Fibroblast of skin of right biceps (primary cell): Measurements from ENCODE around the gene OSCAR.
"Not testable (repeated sequence)": the region's sequence is repeated elsewhere in the genome, so short reads cannot be mapped to it uniquely, and the experiment has no call there.

Source experiments
- DNase-seq: peaks from one replicate; pipeline ENCODE4 v3.0.0-alpha.2; 2013

Gene OSCAR

GRCh38 chr19:54124393-54124792 is 23.8 kb upstream of the OSCAR start:
- DNase-seq, result no peak

GRCh38 chr19:54123682-54124081 is 23.1 kb upstream of the OSCAR start:
- DNase-seq, result no peak

DNA sequence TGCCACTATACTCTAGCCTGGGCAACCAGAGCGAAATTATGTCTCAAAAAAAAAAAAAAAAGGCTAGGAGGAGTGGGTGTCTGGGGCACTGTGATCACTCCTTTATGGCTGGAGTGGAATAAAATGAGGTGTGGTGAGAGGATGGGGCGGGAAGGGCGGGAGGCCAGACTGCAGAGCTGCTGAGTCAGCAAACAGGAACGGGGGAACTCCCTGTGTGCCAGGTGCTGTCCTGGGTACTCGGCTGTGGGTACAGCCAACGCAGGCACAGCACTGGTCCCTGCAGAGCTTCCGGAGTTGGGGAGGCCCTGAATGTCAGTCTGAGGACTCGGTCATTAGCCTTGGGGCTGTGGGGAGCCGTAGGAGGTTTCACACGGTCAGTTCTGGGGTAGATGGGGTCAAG is 20.7 kb upstream of the OSCAR start:
- no peak for DNase-seq

DNA sequence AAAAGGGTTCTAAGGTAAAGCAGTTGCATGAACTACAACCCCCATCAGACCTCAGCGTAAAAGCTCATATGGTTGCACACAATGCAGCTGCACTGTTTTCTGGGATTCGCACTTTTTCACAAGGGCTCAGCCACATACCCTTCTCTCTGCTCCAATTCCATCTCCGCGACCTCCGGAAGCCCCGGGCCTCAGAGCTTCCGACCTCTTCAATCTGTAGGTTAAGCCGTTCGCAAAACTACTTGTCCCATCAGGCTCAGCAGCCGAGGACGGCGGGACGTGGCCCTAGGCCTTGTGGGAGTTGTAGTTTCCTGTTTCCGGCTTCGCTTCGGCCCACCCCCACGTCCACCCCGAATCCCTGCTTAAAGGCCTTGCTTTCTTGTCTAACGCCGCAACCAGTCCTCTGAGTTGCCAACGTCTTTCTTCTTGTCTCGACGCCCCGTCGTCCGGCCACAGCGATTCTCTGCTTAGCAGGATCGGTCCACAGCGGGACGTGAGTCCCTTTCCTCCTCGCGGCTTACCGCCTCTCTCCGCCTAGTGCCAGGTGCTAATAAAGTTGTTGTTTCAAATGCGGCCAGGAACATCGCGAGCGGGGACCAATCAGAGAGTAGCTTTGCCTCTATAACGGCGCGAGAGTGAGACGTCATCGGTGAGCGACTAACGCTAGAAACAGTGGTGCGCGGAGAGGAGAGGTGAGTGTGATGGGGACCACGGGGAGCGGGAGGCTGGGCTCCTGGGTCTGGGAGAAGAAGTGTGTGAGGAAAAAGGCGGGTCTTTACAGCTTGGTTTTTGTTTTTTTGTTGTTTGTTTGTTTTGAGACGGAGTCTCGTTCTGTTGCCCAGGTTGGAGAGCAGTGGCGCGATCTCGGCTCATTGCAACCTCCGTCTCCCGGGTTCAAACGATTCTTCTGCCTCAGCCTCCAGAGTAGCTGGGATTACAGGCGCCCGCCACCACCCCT is 14.8 kb upstream of the OSCAR start, which contains the start of the genes PRPF31 and TFPT:
TSS of gene PRPF31 (plus strand) at position 646 of the 955 bp plus-strand sequence. CDS start 2,525 bp downstream, outside the sequence.
TSS of gene TFPT (minus strand) at position 549 of the 955 bp plus-strand sequence. CDS start at position 161, 388 bp downstream.
- peak; percentile 99 for DNase-seq

GRCh38 chr19:54114340-54115108 is 13.9 kb upstream of the OSCAR start:
- peak; percentile 19 for DNase-seq

GRCh38 chr19:54109651-54110050 is 9.0 kb upstream of the OSCAR start:
- DNase-seq, result no peak

- DNase-seq, result no peak
These were observed 7.9 kb upstream of the OSCAR start for GRCh38 chr19:54108496-54108895.

DNA sequence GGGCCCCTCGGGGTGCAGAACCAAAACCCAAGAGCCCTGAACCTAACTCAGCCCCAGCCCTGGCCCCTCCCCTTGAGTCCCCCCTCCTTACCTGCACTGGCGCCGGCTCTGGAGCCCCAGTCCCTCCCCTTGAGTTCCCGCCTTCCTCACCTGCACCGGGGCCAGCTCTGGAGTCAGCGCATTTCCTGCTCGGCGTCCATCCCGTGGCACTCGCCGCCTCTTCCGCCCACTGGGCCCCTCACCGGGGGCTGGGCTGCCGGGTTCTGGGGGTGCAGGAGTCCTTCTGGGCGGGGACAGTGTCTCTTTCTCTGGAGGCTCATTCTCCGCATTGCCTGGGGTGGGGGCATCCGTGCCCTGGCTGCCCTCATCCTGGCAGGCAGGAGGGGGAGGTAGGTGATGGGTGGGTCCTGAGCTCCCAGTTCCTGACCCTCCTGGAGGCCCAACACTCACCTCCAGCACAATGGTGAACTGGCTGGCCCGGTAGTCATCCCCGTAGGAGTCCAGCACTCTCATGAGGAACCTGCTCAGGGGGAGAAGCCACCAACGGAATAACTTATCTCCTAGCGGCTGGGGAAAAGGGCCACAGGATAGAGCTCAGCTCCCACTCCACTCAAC is 7.4 kb upstream of the OSCAR start:
- no peak for DNase-seq

DNA sequence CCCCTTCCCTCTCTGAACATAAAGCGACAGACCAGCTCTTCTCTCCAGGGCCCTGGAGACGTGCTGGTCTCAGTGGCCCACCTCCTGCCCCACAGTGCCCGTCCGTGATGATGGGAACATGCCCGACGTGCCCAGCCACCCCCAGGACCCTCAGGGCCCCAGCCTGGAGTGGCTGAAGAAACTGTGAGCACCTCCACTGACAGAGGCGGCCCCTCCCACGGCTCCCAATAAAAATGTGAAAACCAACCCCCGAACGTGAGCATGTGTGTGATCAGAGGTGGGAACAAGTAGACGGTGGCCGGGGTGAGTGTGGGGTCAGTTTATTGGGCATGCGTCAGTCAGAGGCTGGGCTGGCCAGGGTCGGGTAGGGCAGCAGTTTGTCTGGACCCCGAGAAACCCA is 6.1 kb upstream of the OSCAR start:
- no peak for DNase-seq

- DNase-seq, result no peak
These were observed 5.2 kb upstream of the OSCAR start for GRCh38 chr19:54105796-54106195.

- DNase-seq, result no peak
These were observed 4.6 kb upstream of the OSCAR start for GRCh38 chr19:54104998-54105715.

DNA sequence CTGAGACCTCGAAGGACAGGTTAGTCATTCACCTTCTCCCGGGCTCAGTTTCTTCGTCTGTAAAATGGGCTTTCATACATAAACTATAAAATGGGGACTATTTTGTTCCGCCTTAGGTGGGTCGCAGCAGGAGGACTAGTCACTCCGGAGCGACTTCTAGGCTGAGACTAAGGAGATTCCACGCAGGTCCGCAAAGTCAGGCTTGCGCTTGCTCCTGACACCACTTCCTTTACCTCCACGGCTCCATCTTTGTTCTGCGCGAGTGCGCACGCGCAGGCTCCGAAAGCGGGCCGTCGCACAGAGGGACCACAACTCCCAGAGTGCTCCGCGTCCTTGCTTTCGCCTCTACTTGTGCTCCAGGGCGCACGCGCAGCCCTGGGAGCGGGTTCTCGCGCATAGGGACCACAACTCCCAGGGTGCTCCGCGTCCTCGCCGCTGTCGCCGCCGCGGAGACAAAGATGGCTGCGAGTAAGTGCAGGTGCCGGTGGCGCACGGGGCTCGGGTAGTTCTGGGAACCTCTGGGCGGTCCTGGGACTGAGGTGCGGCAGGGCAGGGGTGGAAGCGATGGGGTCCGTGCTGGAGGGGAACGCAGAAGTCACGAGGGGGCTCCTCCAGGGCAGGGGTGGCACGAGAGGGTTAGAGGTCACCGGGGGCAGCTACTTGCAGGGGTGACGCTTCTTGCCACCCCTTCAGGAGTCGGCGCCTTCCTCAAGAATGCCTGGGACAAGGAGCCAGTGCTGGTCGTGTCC is 2.0 kb upstream of the OSCAR start, which contains the start of gene NDUFA3:
TSS of gene NDUFA3 (plus strand) at position 435 of the 749 bp plus-strand sequence. CDS start at position 459, 24 bp downstream.
- DNase-seq, result peak; percentile 98

DNA sequence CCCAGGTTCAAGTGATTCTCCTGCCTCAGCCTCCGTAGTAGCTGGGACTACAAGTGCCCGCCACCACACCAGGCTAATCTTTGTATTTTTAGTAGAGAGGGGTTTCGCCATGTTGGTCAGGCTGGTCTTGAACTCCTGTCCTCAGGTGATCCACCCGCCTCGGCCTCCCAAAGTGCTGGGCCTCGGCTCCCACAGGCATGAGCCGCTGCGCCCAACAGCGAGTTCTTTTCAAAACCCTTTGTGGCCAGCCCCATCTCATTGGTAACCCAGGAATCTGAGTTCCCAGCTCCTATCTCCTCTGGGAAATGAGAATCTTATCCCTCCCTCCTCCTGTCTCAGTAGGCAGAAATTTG is 724 bp downstream of the OSCAR start:
- DNase-seq, result not testable (repeated sequence)

DNA sequence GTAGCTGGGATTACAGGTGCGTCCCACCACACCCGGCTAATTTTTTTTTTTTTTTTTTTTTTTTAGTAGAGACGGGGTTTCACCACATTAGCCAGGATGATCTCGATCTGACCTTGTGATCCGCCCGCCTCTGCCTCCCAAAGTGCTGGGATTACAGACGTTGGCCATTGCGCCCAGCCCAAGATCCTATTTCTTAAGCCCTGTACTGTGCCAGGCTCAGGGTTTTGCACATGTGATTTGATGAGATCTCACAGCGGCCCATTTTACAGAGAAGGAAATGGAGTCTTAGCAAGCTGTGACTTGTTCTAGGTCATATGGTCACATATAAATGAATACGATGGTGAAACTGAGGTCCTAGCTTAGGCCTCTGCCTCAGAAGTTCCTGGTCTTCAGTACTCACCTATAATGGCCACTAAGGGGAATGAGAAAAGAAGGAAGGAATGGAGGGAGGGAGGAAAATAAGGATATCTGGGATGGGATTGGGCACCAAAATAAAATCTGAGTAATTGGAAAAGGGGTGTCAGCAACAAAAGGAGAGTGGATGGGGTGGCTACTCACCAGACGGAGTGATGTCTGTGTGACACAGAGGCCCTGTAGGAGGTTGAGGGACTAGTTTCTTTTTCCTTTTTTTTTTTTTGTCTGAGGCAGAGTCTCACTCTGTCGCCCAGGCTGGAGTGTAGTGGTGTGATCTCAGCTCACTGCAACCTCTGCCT is 1.3 kb downstream of the OSCAR start:
- DNase-seq, result no peak

GRCh38 chr19:54096617-54097106 is 3.9 kb downstream of the OSCAR start:
- peak; percentile 60 for DNase-seq

GRCh38 chr19:54095859-54096616 is 4.6 kb downstream of the OSCAR start:
- DNase-seq, result peak; percentile 58

DNA sequence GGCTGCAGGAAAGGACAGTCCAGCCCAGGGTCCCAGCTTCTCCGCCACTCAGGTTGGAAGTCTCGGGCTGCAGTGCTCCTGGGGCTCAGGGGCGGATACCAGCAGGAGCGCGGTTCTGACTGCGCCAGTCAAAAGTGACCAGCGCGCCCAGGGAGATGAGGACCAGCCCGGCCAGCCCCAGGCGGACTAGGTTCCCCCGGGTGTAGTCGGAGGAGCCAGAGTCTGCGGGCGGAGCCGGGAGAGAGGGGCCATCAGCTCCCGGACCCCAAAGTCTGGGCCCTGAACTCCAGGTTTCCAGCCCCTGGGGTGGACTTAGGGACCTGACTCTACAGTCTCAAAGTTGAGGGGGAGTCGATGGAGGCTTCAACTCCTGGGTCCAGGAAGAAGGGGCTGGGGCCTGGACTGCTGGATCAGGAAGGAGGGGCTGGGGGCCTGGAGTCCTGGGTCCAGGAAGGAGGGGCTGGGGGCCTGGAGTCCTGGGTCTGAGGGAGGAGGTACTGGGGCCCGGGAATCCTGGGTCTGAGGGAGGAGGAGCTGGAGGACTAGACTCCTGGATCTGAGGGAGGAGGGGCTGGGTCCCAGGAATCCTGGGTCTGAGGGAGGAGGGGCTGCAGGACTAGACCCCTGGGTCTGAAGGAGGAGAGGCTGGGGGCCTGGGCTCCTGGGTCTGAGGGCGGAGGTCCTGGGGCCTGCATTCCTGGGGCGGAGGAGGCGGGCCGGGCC is 5.3 kb downstream of the OSCAR start:
- DNase-seq, result no peak

- DNase-seq, result no peak
These were observed 6.1 kb downstream of the OSCAR start for GRCh38 chr19:54094426-54095000.

DNA sequence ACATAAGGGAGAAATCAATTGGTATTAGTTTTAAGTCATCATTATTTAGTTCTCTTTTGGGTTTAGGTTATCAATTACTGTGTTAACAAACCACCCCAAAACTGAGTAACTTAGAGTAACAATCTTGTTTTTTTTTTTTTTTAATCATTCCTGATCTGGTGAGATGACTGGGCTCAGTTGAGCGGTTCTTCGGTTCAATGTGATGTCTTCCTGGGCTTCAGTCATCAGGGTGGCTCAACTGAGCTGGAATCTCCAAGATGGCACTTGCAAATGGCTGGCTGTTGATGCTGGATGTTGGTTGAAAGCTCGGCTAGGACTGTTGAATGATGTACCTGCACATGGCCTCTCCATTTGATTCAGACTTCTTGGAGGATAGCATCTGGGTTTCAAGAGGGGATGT is 16.2 kb downstream of the OSCAR start:
- DNase-seq, result no peak
